Subcutaneous adipose tissue (tissue), 4 donors: ENCODE results near the gene CDH4. TPM values are rescaled to one million over a fixed set of nuclear protein-coding genes. Genes with fewer than 3 reads are reported as not detected.

Experiments
- CTCF ChIP-seq: fragments of 450-650 bp; IDR thresholded peaks from one replicate; pipeline ENCODE4 v1.5.1; 2016; ENCODE audit warnings: low read depth, mild to moderate bottlenecking, control low read depth, antibody characterized with exemption, moderate library complexity
- total RNA-seq, 4 donors: library from RNA; depleted of rRNA; stranded (reverse); fragments of >200 nt; gene quantifications; one replicate each; pipeline ENCODE4 v1.1.0, GENCODE V29; 2016

The CDH4 gene
- total RNA-seq, 4 donors from 2014 or later, result not detected

- no peak for TF ChIP-seq CTCF
Observed at GRCh38 chr20:61626412-61626811, 374.4 kb downstream of the CDH4 start.

DNA sequence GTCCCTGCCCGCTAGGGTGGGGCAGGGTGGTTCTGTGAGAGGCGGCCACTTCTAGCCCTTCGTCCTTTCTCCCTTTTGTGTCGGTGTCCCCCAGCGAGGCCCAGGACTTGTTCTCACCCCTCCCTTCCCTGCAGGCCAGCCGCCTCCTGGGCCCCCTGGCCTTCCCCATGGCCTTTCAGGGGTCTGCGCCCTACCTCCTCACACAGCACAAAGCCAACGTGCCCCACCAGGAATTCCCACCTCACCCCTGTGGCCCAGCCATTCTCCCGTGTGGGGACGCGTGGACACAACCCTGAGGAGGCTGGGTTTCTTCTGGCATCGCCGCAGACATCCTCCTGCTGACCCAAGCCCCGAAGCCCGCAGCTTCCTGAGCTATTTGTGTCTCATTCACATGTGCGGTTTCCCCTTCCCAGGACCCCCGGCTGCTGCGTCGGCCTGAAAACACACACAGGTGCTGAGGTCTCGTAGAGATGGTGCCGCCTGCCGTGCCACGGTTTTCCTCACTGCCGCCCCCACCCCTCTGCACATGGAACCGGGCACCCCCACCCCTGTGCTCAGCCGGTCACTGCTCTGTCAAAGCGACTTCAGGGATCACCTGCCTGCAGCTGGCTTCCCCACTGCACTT lies 375.8 kb downstream of the CDH4 start:
- no peak for TF ChIP-seq CTCF

- no peak for TF ChIP-seq CTCF
Observed at GRCh38 chr20:61628480-61628879, 376.4 kb downstream of the CDH4 start.

GRCh38 chr20:61628901-61629601 lies 377.0 kb downstream of the CDH4 start:
- TF ChIP-seq CTCF, result no peak

GRCh38 chr20:61629602-61630390 lies 377.7 kb downstream of the CDH4 start:
- TF ChIP-seq CTCF, result no peak

DNA sequence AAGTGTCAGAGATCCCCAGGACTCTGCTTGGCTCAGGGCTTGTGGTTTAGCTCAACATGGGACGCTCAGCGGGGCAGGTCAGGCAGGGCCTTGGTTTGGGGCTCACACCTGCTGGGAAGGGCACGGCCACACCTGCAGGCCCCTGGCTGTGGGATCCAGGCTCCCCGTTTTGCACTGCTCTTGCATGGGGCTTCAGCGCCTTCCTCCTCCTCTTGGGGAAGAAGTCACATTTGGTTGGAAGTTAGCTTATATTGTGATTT lies 378.3 kb downstream of the CDH4 start:
- no peak for TF ChIP-seq CTCF

DNA sequence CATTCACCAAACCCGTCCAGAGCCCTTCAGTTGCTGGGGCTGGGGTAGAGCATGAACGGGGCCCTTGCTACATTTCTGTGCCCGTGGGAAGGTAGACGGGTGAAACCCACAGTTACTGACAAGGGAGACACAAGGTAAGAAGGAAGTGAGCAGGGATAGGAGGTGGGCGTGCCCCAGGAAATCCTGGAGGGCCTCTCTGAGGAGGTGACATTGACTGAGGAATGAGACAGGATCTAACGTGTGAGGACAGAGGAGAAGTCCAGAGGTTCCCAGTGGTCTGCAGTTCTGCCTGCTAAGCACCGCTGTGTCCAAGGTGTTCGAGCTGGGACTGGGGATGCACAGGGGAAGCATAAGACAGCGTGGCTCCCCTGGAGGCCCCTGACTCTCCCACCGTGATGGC lies 378.8 kb downstream of the CDH4 start:
- no peak for TF ChIP-seq CTCF
